ENCODE data around the gene ZNF672. TPM values are rescaled to one million over a fixed set of nuclear protein-coding genes. Genes with fewer than 3 reads are reported as not detected.

ZNF672 gene
- total and polyA plus RNA-seq, 2 experiments from 2014 or later = 19.0 to 30.7 TPM

GRCh38 chr1:248839168-248839555 lies 1.1 kb downstream of the ZNF672 start:
- H3K4me2 ChIP-seq = peak overlapping the region; percentile 84
- no peaks in the 10 kb centered on the region for H3K9me3 ChIP-seq (ENCODE audit: low read depth)
- WGBS (ENCODE audit: low lambda C conversion rate, missing lambda C conversion rate) = 17% methylated on average over 10 of the region's 10 CpGs
- peak overlapping the region; percentile 39 for H2AFZ ChIP-seq
- peaks cover 9% of the 10 kb centered on the region for H3K4me1 ChIP-seq (ENCODE audit: insufficient read depth)
- H4K20me1 ChIP-seq (ENCODE audit: insufficient read depth, poor library complexity, severe bottlenecking) = peaks cover 10% of the 10 kb centered on the region
- TF ChIP-seq EZH2 (IDR thresholded peaks at IDR 0.05; ENCODE audit: borderline replicate concordance) (no peak), EZH2phosphoT487 (IDR thresholded peaks at IDR 0.05; ENCODE audit: low read depth, severe bottlenecking, unreplicated experiment) (no peak), CTCF (IDR thresholded peaks at IDR 0.05; ENCODE audit: poor library complexity) (no peak)
- no peaks in the 10 kb centered on the region for H3K27me3 ChIP-seq
- peak overlapping the region; percentile 99 for H3K27ac ChIP-seq
- H3K4me3 ChIP-seq = peak overlapping the region; percentile 47
- peaks cover 45% of the 10 kb centered on the region for H3K79me2 ChIP-seq
- no peaks in the 10 kb centered on the region for H3K9me2 ChIP-seq (replicated peaks; ENCODE audit: insufficient read depth)
- no peaks in the 10 kb centered on the region for H3K36me3 ChIP-seq (replicated peaks; ENCODE audit: insufficient read depth, low read depth)
- DNase-seq (ENCODE audit: low spot score) = no peak

- Histone ChIP-seq H4K20me1 (ENCODE audit: insufficient read depth, poor library complexity, severe bottlenecking) (peaks cover 10% of the 10 kb centered on the region), H2AFZ (no peak overlapping the region), H3K9me2 (replicated peaks; ENCODE audit: insufficient read depth) (no peaks in the 10 kb centered on the region), H3K4me3 (no peak overlapping the region), H3K9me3 (ENCODE audit: low read depth) (no peaks in the 10 kb centered on the region), H3K27ac (no peak overlapping the region), H3K27me3 (no peaks in the 10 kb centered on the region), H3K36me3 (replicated peaks; ENCODE audit: insufficient read depth, low read depth) (no peaks in the 10 kb centered on the region), H3K4me2 (no peak overlapping the region), H3K4me1 (ENCODE audit: insufficient read depth) (peaks cover 9% of the 10 kb centered on the region), H3K79me2 (peaks cover 49% of the 10 kb centered on the region)
- TF ChIP-seq CTCF (IDR thresholded peaks at IDR 0.05; ENCODE audit: poor library complexity) (no peak), EZH2phosphoT487 (IDR thresholded peaks at IDR 0.05; ENCODE audit: low read depth, severe bottlenecking, unreplicated experiment) (no peak), EZH2 (IDR thresholded peaks at IDR 0.05; ENCODE audit: borderline replicate concordance) (no peak)
- WGBS (ENCODE audit: low lambda C conversion rate, missing lambda C conversion rate) = 92% methylated on average over 4 of the region's 4 CpGs
- DNase-seq (ENCODE audit: low spot score) = no peak
Observed at GRCh38 chr1:248840946-248841345, 2.9 kb downstream of the ZNF672 start.

- peak; percentile 54 for DNase-seq (ENCODE audit: low spot score)
- WGBS (ENCODE audit: low lambda C conversion rate, missing lambda C conversion rate) = 70% methylated on average over 12 of the region's 12 CpGs
Observed at GRCh38 chr1:248841702-248842395, 3.8 kb downstream of the ZNF672 start.

More at GRCh38 chr1:248841702-248842395, 3.8 kb downstream of the ZNF672 start:
- no peaks in the 10 kb centered on the region for H3K27me3 ChIP-seq
- peaks cover 9% of the 10 kb centered on the region for H3K4me1 ChIP-seq (ENCODE audit: insufficient read depth)
- H4K20me1 ChIP-seq (ENCODE audit: insufficient read depth, poor library complexity, severe bottlenecking) = peaks cover 10% of the 10 kb centered on the region
- no peak overlapping the region for H3K4me2 ChIP-seq
- no peaks in the 10 kb centered on the region for H3K9me2 ChIP-seq (replicated peaks; ENCODE audit: insufficient read depth)
- TF ChIP-seq EZH2phosphoT487 (IDR thresholded peaks at IDR 0.05; ENCODE audit: low read depth, severe bottlenecking, unreplicated experiment) (no peak), CTCF (IDR thresholded peaks at IDR 0.05; ENCODE audit: poor library complexity) (peak; percentile 54)
- no peaks in the 10 kb centered on the region for H3K9me3 ChIP-seq (ENCODE audit: low read depth)
- no peak overlapping the region for H3K4me3 ChIP-seq
- peaks cover 49% of the 10 kb centered on the region for H3K79me2 ChIP-seq
- H2AFZ ChIP-seq = no peak overlapping the region
- H3K27ac ChIP-seq = no peak overlapping the region
- no peaks in the 10 kb centered on the region for H3K36me3 ChIP-seq (replicated peaks; ENCODE audit: insufficient read depth, low read depth)
